HEK293T (cell line): ENCODE data around the gene PLA2G4B.

Source experiments
- BHLHE40 ChIP-seq: fragments of 450-650 bp; IDR thresholded peaks from 2 replicates; pipeline ENCODE4 v1.6.1; 2016; ENCODE audit warnings: mild to moderate bottlenecking, moderate library complexity, borderline replicate concordance
- CTBP1 ChIP-seq: fragments of 450-650 bp; IDR thresholded peaks from 2 replicates; pipeline ENCODE4 v1.6.1; 2016; ENCODE audit warnings: borderline replicate concordance
- HDGF ChIP-seq: fragments of 450-650 bp; IDR thresholded peaks from 2 replicates; pipeline ENCODE4 v1.6.1; 2017; ENCODE audit warnings: antibody characterized with exemption, borderline replicate concordance
- NFRKB ChIP-seq: fragments of 450-650 bp; IDR thresholded peaks from 2 replicates; pipeline ENCODE4 v1.6.1; 2016; ENCODE audit warnings: mild to moderate bottlenecking, moderate library complexity
- SP1 ChIP-seq: fragments of 450-650 bp; IDR thresholded peaks from 2 replicates; pipeline ENCODE4 v1.6.1; 2017
- ZNF384 ChIP-seq: fragments of 450-650 bp; IDR thresholded peaks from 2 replicates; pipeline ENCODE4 v1.6.1; 2016

- TF ChIP-seq SP1 = no peak
- no peak for TF ChIP-seq HDGF
- TF ChIP-seq CTBP1 = no peak
- no peak for TF ChIP-seq BHLHE40
- TF ChIP-seq ZNF384 = no peak
- TF ChIP-seq NFRKB = no peak
Observed at GRCh38 chr15:41832875-41833274, 5.8 kb upstream of the PLA2G4B start.
